Cardiac fibroblast (primary cell): ENCODE measurements around the gene S100A3.

ENCODE experiments used
- DNase-seq, 2 donors: peaks; one replicate each; pipeline versions ENCODE4 v3.0.0 to v3.0.0-alpha.2; 2010; ENCODE audit warnings: low read depth in 2 of 2
- H3K4me3 ChIP-seq, 2 donors: replicated peaks in 1 of 2; 1 replicate in 1 of 2; 2 replicates in 1 of 2; pipeline ENCODE4 v1.5.1; 2011; ENCODE audit warnings: low read depth in 2 of 2, low read length in 2 of 2, mild to moderate bottlenecking in 2 of 2, moderate library complexity in 1 of 2
- CTCF ChIP-seq: IDR thresholded peaks from one replicate; pipeline ENCODE4 v1.5.1; 2011; ENCODE audit warnings: low read depth, mild to moderate bottlenecking, low read length, inconsistent platforms

Gene S100A3

DNA sequence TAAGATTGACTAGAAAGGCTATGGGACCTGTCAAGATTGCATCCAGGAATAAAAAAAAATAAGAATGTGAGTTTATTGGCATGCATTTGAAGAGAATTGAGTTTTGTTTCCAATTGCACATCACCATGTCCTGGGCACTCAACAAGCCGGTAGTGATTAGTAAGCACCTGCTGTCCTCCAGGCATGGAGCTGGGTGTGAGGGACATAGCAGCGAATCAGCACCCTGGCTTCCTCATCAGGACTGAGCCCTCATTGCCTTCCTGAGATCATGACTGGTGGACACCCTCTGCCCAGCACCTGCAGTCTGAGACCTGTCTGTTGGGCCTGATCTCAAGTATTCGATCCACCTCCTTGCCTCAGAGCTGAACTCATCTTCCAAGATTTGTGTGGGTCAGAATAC lies 40.0 kb downstream of the S100A3 start:
- no peak for TF ChIP-seq CTCF
- no peak for DNase-seq
- H3K4me3 ChIP-seq, result no peak overlapping the region

GRCh38 chr1:153507926-153508583 lies 41.0 kb downstream of the S100A3 start:
- TF ChIP-seq CTCF, result no peak
- H3K4me3 ChIP-seq, result no peak overlapping the region
- no peak for DNase-seq

DNA sequence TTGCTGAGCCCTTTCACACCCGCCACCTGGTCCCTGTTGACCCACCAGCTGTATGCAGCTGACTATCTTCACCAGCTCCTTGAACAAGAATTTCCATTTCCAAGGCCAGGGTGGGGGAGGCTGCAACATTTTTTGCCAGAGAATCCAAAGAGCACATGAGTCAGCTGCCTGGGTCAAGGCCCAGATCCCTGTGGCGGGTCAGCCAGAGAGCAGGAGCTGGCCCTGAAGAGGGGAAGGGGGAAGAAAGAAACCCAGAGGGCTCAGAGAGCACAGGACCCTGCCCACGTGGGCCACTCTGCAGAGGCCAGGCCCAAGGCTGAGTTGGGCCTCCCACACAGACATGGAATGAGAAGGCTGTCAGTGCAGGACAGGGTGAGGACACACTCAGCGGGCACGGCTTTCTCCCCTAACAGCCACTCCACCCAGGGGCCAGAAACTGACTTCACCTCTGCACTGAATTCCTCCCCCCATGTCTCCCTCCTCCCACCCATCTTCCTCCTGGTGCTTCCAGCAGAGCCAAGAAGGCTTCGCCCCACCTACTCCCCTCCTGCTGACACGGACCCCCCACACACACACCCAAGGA lies 42.1 kb downstream of the S100A3 start:
- TF ChIP-seq CTCF, result no peak
- DNase-seq, result peak; percentile 94 to 97
- no peak overlapping the region for H3K4me3 ChIP-seq

DNA sequence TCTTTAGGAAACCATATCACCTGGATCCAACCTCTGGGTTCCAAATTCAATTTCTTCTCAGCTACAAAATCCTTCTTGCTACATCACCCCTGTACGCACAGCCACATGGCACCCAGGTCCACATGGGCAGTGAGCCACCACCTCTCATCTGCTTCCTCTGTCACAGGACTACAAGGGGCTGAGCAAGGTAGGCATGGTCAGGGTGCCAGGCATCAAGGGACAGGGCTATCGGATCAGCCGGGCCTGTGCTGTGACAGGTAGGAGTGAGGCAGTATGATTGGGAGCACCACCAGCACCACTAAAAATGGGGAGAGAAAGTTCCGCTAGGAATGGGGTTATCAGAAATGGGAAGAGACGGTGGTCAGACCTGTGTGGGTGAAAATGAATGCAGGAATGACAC lies 42.7 kb downstream of the S100A3 start:
- no peak for DNase-seq
- TF ChIP-seq CTCF, result no peak

GRCh38 chr1:153505576-153505975 lies 43.5 kb downstream of the S100A3 start:
- no peak for TF ChIP-seq CTCF
- peak in 1 of 2 donors; percentile 27 for DNase-seq
- H3K4me3 ChIP-seq, result no peak overlapping the region

More for the DNA sequence above, 42.7 kb downstream of the S100A3 start:
- H3K4me3 ChIP-seq, result no peak overlapping the region

GRCh38 chr1:153503766-153504165 lies 45.3 kb downstream of the S100A3 start:
- TF ChIP-seq CTCF, result no peak
- no peak for DNase-seq

More at GRCh38 chr1:153503766-153504165, 45.3 kb downstream of the S100A3 start:
- no peak overlapping the region for H3K4me3 ChIP-seq
